A549 (cell line): ENCODE results near the gene CCDC33. TPM values are rescaled to one million over a fixed set of nuclear protein-coding genes. Genes with fewer than 3 reads are reported as not detected.

Source experiments
- ATAC-seq, 2 experiments: fragments of 200-7000 bp in 1 of 2; fragments of >200 bp in 1 of 2; cut with Nextera tagmentation in 1 of 2; cut with Tn5 transposase in 1 of 2; 3 replicates each; pipeline versions ENCODE4 v1.8.0 to v1.9.1; 2018 to 2020; ENCODE audit warnings: mild to moderate bottlenecking in 1 of 2, moderate library complexity in 1 of 2
- CTCF ChIA-PET: fragments of 300-600 bp; sonication (Branson Sonifier 250); formaldehyde crosslinking; extraction: SDS; loops from one replicate; lab custom pipeline; 2021; ENCODE audit warnings: antibody characterized with exemption, inconsistent platforms; lab: Yijun Ruan, JAX
- POLR2A ChIA-PET: fragments of 350-600 bp; formaldehyde crosslinking; extraction: SDS; loops from one replicate; lab custom pipeline; 2021; ENCODE audit warnings: antibody characterized with exemption, inconsistent platforms; lab: Yijun Ruan, JAX
- DNase-seq, 2 experiments: peaks; one replicate each; pipeline versions ENCODE4 v3.0.0 to v3.0.0-alpha.2; 2011 to 2016; ENCODE audit warnings: low read depth in 1 of 2, low spot score in 1 of 2
- FAIRE-seq: peaks from 2 replicates; lab custom pipeline; 2011; peaks lifted over from hg19 to GRCh38; lab: Jason Lieb, UNC
- H3K27ac ChIP-seq, 2 experiments: fragments of >200 bp; sonication (Bioruptor Twin); formaldehyde crosslinking; 3 replicates each; pipeline ENCODE4 v1.5.1; 2016 to 2017
- H3K4me1 ChIP-seq: fragments of >200 bp; sonication (Bioruptor Twin); formaldehyde crosslinking; 3 replicates; pipeline ENCODE4 v1.6.1; 2016
- H3K4me2 ChIP-seq: fragments of >200 bp; sonication (Bioruptor Twin); formaldehyde crosslinking; 3 replicates; pipeline ENCODE4 v1.6.1; 2016
- H3K4me3 ChIP-seq: fragments of >200 bp; sonication (Bioruptor Twin); formaldehyde crosslinking; 3 replicates; pipeline ENCODE4 v1.5.1; 2016
- H3K9me3 ChIP-seq: fragments of >200 bp; sonication (Bioruptor Twin); formaldehyde crosslinking; 3 replicates; pipeline ENCODE4 v1.6.1; 2016
- ATOH8 ChIP-seq: fragments of 250-450 bp; sonication (Bioruptor Pico); IDR thresholded peaks from 2 replicates; pipeline ENCODE4 v1.5.0; 2020; ENCODE audit warnings: low read depth, mild to moderate bottlenecking, moderate library complexity
- BHLHE40 ChIP-seq: IDR thresholded peaks from 2 replicates; pipeline ENCODE4 v1.6.1; 2012; ENCODE audit warnings: low read depth, low read length, inconsistent platforms
- CEBPB ChIP-seq, 2 experiments: fragments of >200 bp in 1 of 2; sonication (Bioruptor Twin) in 1 of 2; formaldehyde crosslinking in 1 of 2; IDR thresholded peaks; 2 replicates each; pipeline ENCODE4 v1.6.1; 2012 to 2016
- CHD4 ChIP-seq: fragments of 200-600 bp; sonication (generic); IDR thresholded peaks from 2 replicates; pipeline ENCODE4 v1.6.1; 2016; ENCODE audit warnings: antibody characterized with exemption, mild to moderate bottlenecking, borderline replicate concordance
- CTCF ChIP-seq: fragments of >200 bp; sonication (Bioruptor Twin); formaldehyde crosslinking; IDR thresholded peaks from 3 replicates; pipeline ENCODE4 v1.5.1; 2016
- EHF ChIP-seq: fragments of 250-450 bp; sonication (Bioruptor Pico); IDR thresholded peaks from 2 replicates; pipeline ENCODE4 v1.5.0; 2020; ENCODE audit warnings: mild to moderate bottlenecking
- EP300 ChIP-seq, 2 experiments: fragments of >200 bp; sonication (Bioruptor Twin); formaldehyde crosslinking; IDR thresholded peaks; 2 replicates in 1 of 2; 3 replicates in 1 of 2; pipeline ENCODE4 v1.6.1; 2016 to 2017
- ESRRA ChIP-seq: fragments of 150-350 bp; IDR thresholded peaks from 2 replicates; pipeline ENCODE4 v1.6.1; 2014; ENCODE audit warnings: mild to moderate bottlenecking, low read length, borderline replicate concordance
- GATA3 ChIP-seq: IDR thresholded peaks from 2 replicates; pipeline ENCODE4 v1.6.1; 2012; ENCODE audit warnings: borderline replicate concordance
- HDAC2 ChIP-seq: fragments of 200-600 bp; sonication (generic); IDR thresholded peaks from 2 replicates; pipeline ENCODE4 v1.6.1; 2016
- KDM1A ChIP-seq: fragments of 200-600 bp; sonication (generic); IDR thresholded peaks from 2 replicates; pipeline ENCODE4 v1.6.1; 2016; ENCODE audit warnings: low read depth, mild to moderate bottlenecking
- MAZ ChIP-seq: fragments of 150-350 bp; IDR thresholded peaks from 2 replicates; pipeline ENCODE4 v1.6.1; 2014; ENCODE audit warnings: antibody characterized with exemption, low read depth, low read length, borderline replicate concordance
- POLR2A ChIP-seq: IDR thresholded peaks from 2 replicates; pipeline ENCODE4 v1.6.1; 2012; ENCODE audit warnings: mild to moderate bottlenecking, low read length
- RAD21 ChIP-seq, 2 experiments: fragments of >200 bp in 1 of 2; sonication (Bioruptor Twin) in 1 of 2; formaldehyde crosslinking in 1 of 2; IDR thresholded peaks in 1 of 2; conservative IDR thresholded peaks in 1 of 2; 2 replicates in 1 of 2; 3 replicates in 1 of 2; pipeline ENCODE4 v1.6.1; 2012 to 2018; ENCODE audit warnings: inconsistent platforms in 1 of 2
- RARB ChIP-seq: fragments of 250-450 bp; sonication (Bioruptor Pico); IDR thresholded peaks from 2 replicates; pipeline ENCODE4 v1.8.0; 2021; ENCODE audit warnings: mild to moderate bottlenecking, moderate library complexity
- RCOR1 ChIP-seq: fragments of 150-350 bp; IDR thresholded peaks from 2 replicates; pipeline ENCODE4 v1.6.1; 2014; ENCODE audit warnings: antibody characterized with exemption, low read length, low read depth
- REST ChIP-seq: fragments of 200-600 bp; sonication (generic); IDR thresholded peaks from 2 replicates; pipeline ENCODE4 v1.6.1; 2016; ENCODE audit warnings: antibody characterized with exemption, mild to moderate bottlenecking, moderate library complexity
- USF2 ChIP-seq: fragments of 450-650 bp; IDR thresholded peaks from 2 replicates; pipeline ENCODE4 v1.6.1; 2014; ENCODE audit warnings: antibody characterized with exemption
- ZC3H11A ChIP-seq: fragments of 450-650 bp; IDR thresholded peaks from 2 replicates; pipeline ENCODE4 v1.6.1; 2014; ENCODE audit warnings: antibody characterized with exemption, mild to moderate bottlenecking
- ZFP36 ChIP-seq: fragments of 450-650 bp; IDR thresholded peaks from 2 replicates; pipeline ENCODE4 v1.6.1; 2014; ENCODE audit warnings: borderline replicate concordance; ENCODE audit not compliant: partially characterized antibody
- ZSCAN20 ChIP-seq: fragments of 250-450 bp; sonication (Bioruptor Pico); IDR thresholded peaks from 2 replicates; pipeline ENCODE4 v1.8.0; 2022; ENCODE audit warnings: mild to moderate bottlenecking, moderate library complexity
- WGBS: methylation state at CpG from one replicate; pipeline ENCODE4 v1.1.6; 2017; ENCODE audit errors: missing lambda C conversion rate; 5-methylcytosine and 5-hydroxymethylcytosine counted together
- polyA plus RNA-seq, 4 experiments: library from polyadenylated mRNA; depleted of rRNA in 3 of 4; stranded (reverse); fragments of >200 nt; fragmentation: RNase III in 1 of 4; extraction: RNeasy Plus Mini Kit Qiagen cat#74134 plus additional on column Dnase treatment in 1 of 4; gene quantifications; 2 replicates in 3 of 4; 3 replicates in 1 of 4; pipeline ENCODE4 v1.2.3, GENCODE V29; 2011 to 2017

Gene CCDC33
- polyA plus RNA-seq, 2 of the 4 experiments (the other 2 are of a cell fraction), result 5.9 to 9.2 TPM

- DNase-seq (no peak), FAIRE-seq (no peak), ATAC-seq (no peak)
- 95% methylated on average over 3 of the region's 9 CpGs for WGBS
- H3K4me2 ChIP-seq, result peak overlapping the region; percentile 76
- no peaks in the 10 kb centered on the region for H3K9me3 ChIP-seq
- H3K4me1 ChIP-seq, result peaks cover 97% of the 10 kb centered on the region
- no peak overlapping the region for H3K4me3 ChIP-seq
- peak overlapping the region; percentile 90 to 97 for H3K27ac ChIP-seq
- ChIA-PET CTCF (interaction anchor here (0.8 to 2.0 kb wide), 6 partner anchors 10 to 55 kb away, joined by 3 to 7 read pairs (median 3); no protein-coding TSS in a partner anchor), POLR2A (interaction anchor here (1.5 to 3.0 kb wide), 3 partner anchors 12 to 21 kb away, joined by 4 to 19 read pairs (median 10); no protein-coding TSS in a partner anchor)
- TF ChIP-seq CHD4 (no peak), EP300 (IDR thresholded peaks at IDR 0.05) (no peak)
- TF ChIP-seq, all 56 proteins: peak for 0
Measured at GRCh38 chr15:74197176-74197965, 38.8 kb upstream of the CCDC33 start.

GRCh38 chr15:74199297-74199652 is 36.9 kb upstream of the CCDC33 start:
- CTCF ChIA-PET, result interaction anchor here (0.6 to 6.4 kb wide), 6 partner anchors 18 to 123 kb away, joined by 3 to 33 read pairs (median 4); no protein-coding TSS in a partner anchor
- POLR2A ChIA-PET, result no interaction called here
- Histone ChIP-seq H3K4me2 (peak overlapping the region; percentile 95), H3K27ac (peak overlapping the region; percentile 90 to 97), H3K4me1 (peaks cover 89% of the 10 kb centered on the region), H3K4me3 (no peak overlapping the region), H3K9me3 (no peaks in the 10 kb centered on the region)
- no peak for ATAC-seq
- 98% methylated on average over 6 of the region's 6 CpGs for WGBS
- FAIRE-seq, result no peak
- TF ChIP-seq ESRRA, result no peak
- no peak for TF ChIP-seq ZFP36
- no peak for TF ChIP-seq MAZ
- no peak for TF ChIP-seq HDAC2
- TF ChIP-seq ZC3H11A, result no peak
- no peak for TF ChIP-seq KDM1A
- no peak for TF ChIP-seq BHLHE40
- no peak for TF ChIP-seq GATA3
- TF ChIP-seq ATOH8 (CRISPR knock-in tag), result no peak
- no peak for TF ChIP-seq RCOR1
- TF ChIP-seq EP300 (IDR thresholded peaks at IDR 0.05), result no peak
- no peak for TF ChIP-seq RAD21 (conservative IDR thresholded peaks at IDR 0.05 in 1 of 2, IDR thresholded peaks at IDR 0.05 in 1 of 2)
- TF ChIP-seq RARB (CRISPR knock-in tag), result no peak
- TF ChIP-seq EHF (CRISPR knock-in tag), result no peak
- no peak for TF ChIP-seq CEBPB (IDR thresholded peaks at IDR 0.05)
- TF ChIP-seq USF2, result no peak
- TF ChIP-seq ZSCAN20 (CRISPR knock-in tag), result no peak
- no peak for TF ChIP-seq CTCF
- TF ChIP-seq REST, result no peak
- TF ChIP-seq POLR2A, result no peak
- TF ChIP-seq, all 56 proteins: peak for 0
- no peak for DNase-seq
